Vagina (tissue), 2 donors: ENCODE results near the gene CADM4.

Experiments
- CTCF ChIP-seq, 3 experiments: fragments of 450-650 bp in 2 of 3; fragments of 200-600 bp in 1 of 3; sonication (generic) in 1 of 3; IDR thresholded peaks; one replicate each; pipeline ENCODE4 v1.5.1; 2017 to 2019; ENCODE audit warnings: antibody characterized with exemption in 3 of 3, mild to moderate bottlenecking in 2 of 3, moderate library complexity in 2 of 3
- POLR2A ChIP-seq, 2 donors: fragments of 450-650 bp; IDR thresholded peaks; one replicate each; pipeline ENCODE4 v1.6.1; 2017; ENCODE audit warnings: antibody characterized with exemption in 2 of 2, mild to moderate bottlenecking in 2 of 2, moderate library complexity in 2 of 2
- POLR2AphosphoS5 ChIP-seq, 2 donors: sonication (generic); formaldehyde crosslinking; IDR thresholded peaks; one replicate each; pipeline ENCODE4 v1.9.0; 2017; ENCODE audit warnings: antibody characterized with exemption in 2 of 2, mild to moderate bottlenecking in 2 of 2, low read depth in 1 of 2; ENCODE audit not compliant: insufficient read depth in 1 of 2

GRCh38 chr19:43619262-43620060, 20.2 kb downstream of the CADM4 start, which contains the start of gene ZNF428:
- TF ChIP-seq POLR2A (IDR thresholded peaks at IDR 0.05) (peak in 1 of 2 donors; percentile 63), CTCF (IDR thresholded peaks at IDR 0.05) (no peak), POLR2AphosphoS5 (IDR thresholded peaks at IDR 0.05; ENCODE audit: insufficient read depth in 1 of 2, low read depth in 1 of 2) (peak; percentile 19 to 85)
